AG09319 (cell line): Measurements from ENCODE around the gene CDPF1.

ENCODE experiments used
- DNase-seq: peaks from one replicate; pipeline ENCODE4 v3.0.0-alpha.2; 2010; ENCODE audit warnings: low read depth; ENCODE audit errors: extremely low read depth
- TF ChIP-seq, protein P1 (sequence below): IDR thresholded peaks from 2 replicates; pipeline ENCODE4 v1.5.1; 2011; ENCODE audit warnings: low read depth, mild to moderate bottlenecking, inconsistent platforms, low read length, moderate library complexity

Gene CDPF1

DNA sequence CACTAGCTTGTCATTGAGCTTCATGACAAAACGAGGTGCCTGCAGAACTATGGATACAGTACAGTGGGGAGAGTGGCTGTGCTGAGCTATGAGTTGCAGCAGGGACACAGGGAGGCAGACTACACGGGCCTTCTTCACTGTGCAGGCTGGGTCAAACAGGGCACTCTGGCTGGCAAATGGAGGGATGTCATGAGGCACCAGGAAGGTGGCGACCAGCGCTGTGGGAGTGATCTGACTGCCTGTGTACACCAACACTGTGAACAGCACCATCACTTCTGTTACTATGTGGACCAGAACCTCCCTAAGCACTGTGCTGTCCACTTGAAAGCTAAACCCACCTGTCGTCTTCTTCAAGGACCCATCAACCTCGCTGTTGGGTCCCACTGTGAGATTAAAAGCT, 9.9 kb upstream of the CDPF1 start:
- no peak for DNase-seq
- TF ChIP-seq, protein P1, sequence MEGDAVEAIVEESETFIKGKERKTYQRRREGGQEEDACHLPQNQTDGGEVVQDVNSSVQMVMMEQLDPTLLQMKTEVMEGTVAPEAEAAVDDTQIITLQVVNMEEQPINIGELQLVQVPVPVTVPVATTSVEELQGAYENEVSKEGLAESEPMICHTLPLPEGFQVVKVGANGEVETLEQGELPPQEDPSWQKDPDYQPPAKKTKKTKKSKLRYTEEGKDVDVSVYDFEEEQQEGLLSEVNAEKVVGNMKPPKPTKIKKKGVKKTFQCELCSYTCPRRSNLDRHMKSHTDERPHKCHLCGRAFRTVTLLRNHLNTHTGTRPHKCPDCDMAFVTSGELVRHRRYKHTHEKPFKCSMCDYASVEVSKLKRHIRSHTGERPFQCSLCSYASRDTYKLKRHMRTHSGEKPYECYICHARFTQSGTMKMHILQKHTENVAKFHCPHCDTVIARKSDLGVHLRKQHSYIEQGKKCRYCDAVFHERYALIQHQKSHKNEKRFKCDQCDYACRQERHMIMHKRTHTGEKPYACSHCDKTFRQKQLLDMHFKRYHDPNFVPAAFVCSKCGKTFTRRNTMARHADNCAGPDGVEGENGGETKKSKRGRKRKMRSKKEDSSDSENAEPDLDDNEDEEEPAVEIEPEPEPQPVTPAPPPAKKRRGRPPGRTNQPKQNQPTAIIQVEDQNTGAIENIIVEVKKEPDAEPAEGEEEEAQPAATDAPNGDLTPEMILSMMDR, result no peak

DNA sequence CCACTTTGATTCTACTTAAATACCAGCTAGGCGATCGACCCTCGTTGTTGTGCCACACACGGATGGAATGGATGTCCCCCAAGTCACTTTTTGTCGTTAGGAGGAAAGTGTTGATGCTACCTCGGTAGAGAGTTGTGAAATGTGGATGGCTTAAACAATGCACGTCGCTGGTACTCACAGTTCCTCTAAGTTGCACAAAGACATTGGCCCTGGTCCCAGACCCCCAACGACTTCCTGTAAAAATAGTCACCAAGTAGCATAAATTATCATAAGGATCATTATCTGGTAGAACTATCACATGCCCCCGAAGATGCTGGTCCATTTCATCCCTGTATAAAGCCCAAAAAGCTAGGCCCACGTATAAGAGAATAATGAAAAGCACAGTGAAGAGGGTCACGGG, 9.3 kb upstream of the CDPF1 start:
- TF ChIP-seq, protein P1, result no peak
- no peak for DNase-seq

DNA sequence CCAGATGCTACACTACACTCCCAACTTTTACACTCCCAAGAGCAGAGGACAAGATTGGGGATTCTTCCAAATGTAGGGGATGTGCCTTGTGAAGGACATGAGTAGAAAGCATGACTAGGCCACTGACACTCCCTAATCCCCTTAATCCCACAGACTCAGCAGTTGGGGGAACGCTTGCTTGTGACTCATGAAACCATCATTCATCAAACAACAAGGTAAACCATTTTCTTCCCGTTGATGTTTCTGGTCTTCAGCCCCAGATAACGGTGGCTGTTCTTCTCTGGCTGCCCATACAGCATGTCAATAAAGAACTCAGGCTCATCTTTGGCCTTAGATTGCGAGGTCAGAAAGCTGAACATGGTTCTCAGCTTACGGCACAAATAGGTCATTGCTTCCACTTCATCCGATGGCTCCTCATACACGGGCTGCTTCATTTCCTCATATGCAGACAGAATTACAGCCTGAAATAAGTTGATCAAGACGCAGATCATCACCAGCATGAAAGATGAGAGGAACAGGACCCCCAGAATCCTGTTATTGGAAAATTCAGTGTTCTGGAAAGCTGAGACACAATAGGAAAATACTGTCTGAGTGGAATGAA, 6.4 kb upstream of the CDPF1 start:
- TF ChIP-seq, protein P1, result no peak
- no peak for DNase-seq

DNA sequence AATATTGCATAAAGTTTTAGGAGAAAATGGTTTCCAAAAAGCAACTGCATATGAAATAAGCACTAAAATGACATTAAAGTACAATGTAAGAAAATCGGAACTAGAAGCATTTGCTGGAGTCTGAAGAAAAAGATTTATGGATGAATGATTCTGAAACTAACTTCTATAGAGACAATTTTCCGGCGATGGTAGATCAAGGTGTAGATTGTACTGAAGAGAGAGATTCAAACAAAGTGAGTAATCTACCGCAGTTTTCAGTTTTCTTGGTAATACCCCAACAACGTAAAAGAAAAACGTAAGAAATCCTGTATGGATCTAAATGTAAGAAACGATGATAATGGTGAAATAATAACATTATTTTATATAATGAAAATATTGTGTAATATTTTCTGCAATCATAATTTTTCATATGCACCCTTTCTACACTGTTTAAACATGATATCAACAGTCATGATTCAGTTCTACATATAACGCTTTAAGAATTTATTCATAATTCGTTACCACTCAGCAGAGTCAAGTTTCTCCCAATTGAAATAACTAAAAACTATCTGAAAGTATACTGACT, 1.8 kb upstream of the CDPF1 start:
- TF ChIP-seq, protein P1, result no peak
- no peak for DNase-seq

DNA sequence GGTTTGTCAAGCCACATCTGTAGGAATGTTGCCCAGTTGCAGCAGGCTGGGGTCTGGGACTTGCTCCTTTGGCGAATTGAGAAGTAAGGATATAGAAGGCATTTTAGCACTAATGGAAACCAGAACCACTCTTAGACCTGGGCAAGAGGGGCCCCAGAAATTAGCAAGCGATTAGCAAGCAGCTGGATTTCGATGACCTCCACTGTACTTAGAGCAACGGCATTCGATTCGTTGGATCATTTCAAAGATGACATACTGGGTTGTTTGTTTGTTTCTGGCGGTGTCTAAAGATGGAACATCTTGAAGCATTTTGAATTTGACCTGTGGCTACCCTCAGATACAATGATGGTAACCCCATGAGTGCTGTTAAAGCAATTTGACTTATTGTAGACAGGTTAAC, 1.2 kb upstream of the CDPF1 start:
- TF ChIP-seq, protein P1, result no peak
- no peak for DNase-seq

DNA sequence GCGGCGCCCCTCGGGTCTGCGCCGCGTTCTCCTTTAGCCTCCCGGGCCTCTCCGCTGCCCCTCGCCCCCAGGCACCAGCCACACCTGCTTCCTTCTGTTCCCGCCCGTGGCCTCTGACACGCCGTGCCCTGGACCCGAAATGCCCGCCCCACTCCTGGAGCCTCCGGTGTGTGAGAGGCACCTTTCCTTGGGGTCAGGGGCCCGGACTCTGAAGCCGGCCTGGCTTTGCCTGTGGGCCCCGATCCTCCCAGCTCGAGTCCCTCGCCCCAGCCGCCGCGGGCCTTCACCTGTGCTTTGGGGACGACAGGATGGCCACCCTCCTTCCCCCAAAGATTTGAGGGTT, 661 bp upstream of the CDPF1 start:
- DNase-seq, result no peak
- TF ChIP-seq, protein P1, result no peak

DNA sequence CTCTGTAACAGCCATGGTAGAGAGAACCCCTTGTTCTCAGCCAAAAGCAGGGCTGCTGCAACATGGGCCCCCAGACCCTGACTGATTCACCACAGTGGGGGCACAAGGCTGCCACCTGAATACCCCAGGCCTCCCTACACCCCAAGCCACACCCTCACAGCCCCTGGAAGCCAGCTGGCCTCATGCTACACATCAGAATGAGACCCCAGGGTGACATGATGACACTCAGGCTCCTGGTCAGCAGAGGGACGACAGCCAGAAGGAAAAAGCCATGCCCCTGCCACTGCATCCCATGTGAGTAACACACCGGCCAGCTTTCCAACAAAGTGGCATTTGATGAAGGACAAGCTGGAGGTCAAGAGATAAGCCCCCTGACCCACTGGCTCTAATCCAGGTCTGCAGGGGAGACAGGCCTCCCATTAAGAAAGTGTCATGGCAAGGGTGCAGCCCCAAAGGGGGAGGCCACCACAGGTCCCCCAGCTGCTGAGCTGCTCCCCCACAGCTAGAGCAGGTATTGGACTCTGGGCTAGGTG, 2.6 kb downstream of the CDPF1 start:
- TF ChIP-seq, protein P1, result no peak
- no peak for DNase-seq
